HUES64 (cell line): ENCODE results near the gene TLE3.

Source experiments
- H3K27ac ChIP-seq: 2 replicates; pipeline ENCODE4 v1.7.0; 2013; ENCODE audit warnings: low read depth, low read length, inconsistent platforms
- H3K27me3 ChIP-seq: 2 replicates; pipeline ENCODE4 v1.6.1; 2013; ENCODE audit warnings: mild to moderate bottlenecking, low read length; ENCODE audit not compliant: insufficient read depth
- H3K36me3 ChIP-seq: 2 replicates; pipeline ENCODE4 v1.6.1; 2013; ENCODE audit warnings: mild to moderate bottlenecking, low read length; ENCODE audit not compliant: insufficient read depth
- H3K4me1 ChIP-seq: 2 replicates; pipeline ENCODE4 v1.6.1; 2013; ENCODE audit warnings: mild to moderate bottlenecking, low read length, moderate library complexity; ENCODE audit not compliant: insufficient read depth
- H3K4me3 ChIP-seq: 2 replicates; pipeline ENCODE4 v1.5.1; 2013; ENCODE audit warnings: mild to moderate bottlenecking, low read length, moderate library complexity
- H3K9ac ChIP-seq: 2 replicates; pipeline ENCODE4 v1.6.1; 2013; ENCODE audit warnings: mild to moderate bottlenecking, low read depth, low read length
- H3K9me3 ChIP-seq: 2 replicates; pipeline ENCODE4 v1.6.1; 2013; ENCODE audit warnings: low read depth, low read length; ENCODE audit not compliant: insufficient read depth
- WGBS: fragments of 150-250, 120-280 bp; methylation state at CpG from one replicate; pipeline ENCODE4 v1.1.7; 2013; ENCODE audit warnings: missing lambda C conversion rate; 5-methylcytosine and 5-hydroxymethylcytosine counted together

Gene TLE3

DNA sequence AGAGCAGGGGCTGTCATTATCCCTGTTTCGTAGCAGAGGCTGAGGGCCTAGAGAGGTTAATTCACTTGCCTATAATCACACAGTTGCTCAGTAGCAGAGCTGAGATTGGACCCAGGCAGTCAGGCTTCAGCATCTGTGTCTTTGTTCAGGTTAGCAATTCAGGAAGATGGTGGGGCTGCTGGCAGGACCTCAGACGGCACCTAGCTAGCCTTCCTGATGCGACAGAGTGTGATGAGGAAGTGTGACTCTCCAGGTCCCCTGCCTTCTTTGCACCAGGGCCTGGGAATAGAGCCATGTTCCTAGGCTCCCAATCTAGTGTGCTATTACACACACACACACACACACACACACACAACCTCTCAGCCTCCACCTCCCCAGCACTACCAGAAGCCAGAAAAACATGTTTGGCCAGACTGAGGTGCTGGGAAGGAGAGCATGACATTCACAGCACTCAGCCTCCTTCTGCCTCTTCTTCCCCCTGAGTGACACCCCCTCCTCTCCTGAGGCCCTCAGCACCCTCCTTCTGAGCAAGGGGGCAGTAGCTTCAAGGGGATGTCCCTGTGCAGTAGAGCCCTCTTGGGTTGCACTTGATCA, 88.9 kb downstream of the TLE3 start:
- H3K4me1 ChIP-seq = no peaks in the 10 kb centered on the region
- WGBS = 88% methylated on average over 3 of the region's 3 CpGs
- no peak overlapping the region for H3K4me3 ChIP-seq
- no peaks in the 10 kb centered on the region for H3K36me3 ChIP-seq
- H3K9me3 ChIP-seq = no peaks in the 10 kb centered on the region
- no peak overlapping the region for H3K27ac ChIP-seq
- H3K9ac ChIP-seq = no peak overlapping the region
- 0 out of 2 replicates have a peak, but pooled peaks cover 3% of the 10 kb centered on the region for H3K27me3 ChIP-seq

DNA sequence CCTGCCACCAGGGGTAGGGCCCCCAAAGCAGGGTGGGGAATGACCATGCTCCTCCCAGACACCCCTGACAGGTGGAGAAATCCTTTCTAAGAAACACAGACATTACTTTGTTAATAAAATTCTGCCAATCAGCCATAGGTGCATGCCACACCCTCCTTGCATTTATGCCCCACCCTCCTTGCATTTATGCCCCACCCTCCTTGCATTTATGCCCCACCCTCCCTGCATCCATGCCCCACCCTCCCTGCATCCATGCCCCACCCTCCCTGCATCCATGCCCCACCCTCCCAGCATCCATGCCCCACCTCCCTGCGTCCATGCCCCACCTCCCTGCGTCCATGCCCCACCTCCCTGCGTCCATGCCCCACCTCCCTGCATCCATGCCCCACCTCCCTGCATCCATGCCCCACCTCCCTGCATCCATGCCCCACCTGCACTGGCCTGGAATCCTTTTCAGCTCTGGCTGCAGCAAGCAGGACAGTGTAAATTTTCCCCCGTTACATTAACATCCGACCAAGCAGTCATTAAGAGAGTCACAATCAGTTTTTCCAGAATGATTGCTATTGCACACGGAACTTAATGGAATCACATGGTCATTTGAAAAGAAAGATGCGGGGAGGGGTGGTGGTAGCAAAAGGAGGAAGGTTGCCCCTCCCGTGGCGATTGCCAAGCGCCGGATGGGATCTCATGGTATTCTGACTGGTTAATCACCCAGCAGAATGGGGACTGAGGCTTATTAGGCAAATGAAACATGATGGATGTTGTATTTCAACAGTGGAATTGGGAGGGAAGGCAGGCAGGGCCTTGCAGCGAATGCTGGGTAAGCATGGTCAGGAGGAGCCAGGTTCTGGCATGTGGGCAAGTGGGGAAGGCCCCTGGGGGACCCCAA, 91.2 kb downstream of the TLE3 start:
- Histone ChIP-seq H3K36me3 (no peaks in the 10 kb centered on the region), H3K9ac (no peak overlapping the region), H3K9me3 (peaks cover 9% of the 10 kb centered on the region), H3K4me1 (no peaks in the 10 kb centered on the region), H3K27ac (no peak overlapping the region), H3K4me3 (no peak overlapping the region), H3K27me3 (0 out of 2 replicates have a peak, but pooled peaks cover 3% of the 10 kb centered on the region)
- WGBS = 93% methylated on average over 12 of the region's 12 CpGs

DNA sequence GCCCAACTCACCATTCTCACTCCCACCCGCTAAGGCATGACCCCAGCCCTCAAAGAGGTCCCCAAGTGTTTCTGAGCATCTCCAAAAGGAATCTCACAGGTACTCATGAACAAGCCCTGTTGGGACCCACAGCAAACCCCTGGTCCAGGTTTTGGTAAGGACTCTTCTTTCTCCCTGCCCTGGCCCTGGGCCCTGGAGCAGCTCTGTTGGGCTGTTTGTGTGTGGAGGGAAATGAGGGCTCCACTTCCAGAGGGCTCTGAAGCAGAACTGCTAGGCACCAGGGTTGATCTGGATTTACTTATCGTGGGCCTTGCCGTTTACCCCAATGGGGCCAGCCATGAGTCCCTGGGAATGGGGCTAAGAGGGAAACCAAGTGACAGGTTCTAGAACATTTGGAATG, 92.9 kb downstream of the TLE3 start:
- Histone ChIP-seq H3K27ac (no peak overlapping the region), H3K4me3 (no peak overlapping the region), H3K36me3 (no peaks in the 10 kb centered on the region), H3K27me3 (0 out of 2 replicates have a peak, but pooled peaks cover 3% of the 10 kb centered on the region), H3K4me1 (no peaks in the 10 kb centered on the region), H3K9me3 (peaks cover 9% of the 10 kb centered on the region), H3K9ac (no peak overlapping the region)
- WGBS = 95% methylated on average over 3 of the region's 3 CpGs

DNA sequence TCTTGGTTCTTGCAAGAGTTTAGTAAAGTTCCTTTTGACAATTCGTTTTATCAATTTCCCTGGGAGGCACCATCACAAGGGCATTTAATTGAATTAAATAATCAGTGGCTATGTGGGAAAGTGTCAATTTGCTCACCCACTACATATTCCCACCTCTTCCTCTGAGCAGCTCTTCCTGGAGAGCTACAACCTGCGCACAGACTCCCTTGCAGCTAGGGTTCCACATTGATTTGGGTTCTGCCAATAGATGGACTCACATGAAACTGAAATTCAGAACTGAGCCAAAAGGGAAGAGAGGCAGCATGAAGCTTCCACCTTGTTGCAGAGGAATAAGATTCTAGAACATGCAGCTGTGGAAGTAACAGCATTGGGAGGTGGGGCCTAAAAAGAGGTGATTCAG, 94.8 kb downstream of the TLE3 start:
- WGBS = 96% methylated on average over 1 of the region's 2 CpGs
- Histone ChIP-seq H3K9me3 (peaks cover 9% of the 10 kb centered on the region), H3K27ac (no peak overlapping the region), H3K4me1 (no peaks in the 10 kb centered on the region), H3K27me3 (0 out of 2 replicates have a peak, but pooled peaks cover 3% of the 10 kb centered on the region), H3K9ac (no peak overlapping the region), H3K4me3 (no peak overlapping the region), H3K36me3 (no peaks in the 10 kb centered on the region)

DNA sequence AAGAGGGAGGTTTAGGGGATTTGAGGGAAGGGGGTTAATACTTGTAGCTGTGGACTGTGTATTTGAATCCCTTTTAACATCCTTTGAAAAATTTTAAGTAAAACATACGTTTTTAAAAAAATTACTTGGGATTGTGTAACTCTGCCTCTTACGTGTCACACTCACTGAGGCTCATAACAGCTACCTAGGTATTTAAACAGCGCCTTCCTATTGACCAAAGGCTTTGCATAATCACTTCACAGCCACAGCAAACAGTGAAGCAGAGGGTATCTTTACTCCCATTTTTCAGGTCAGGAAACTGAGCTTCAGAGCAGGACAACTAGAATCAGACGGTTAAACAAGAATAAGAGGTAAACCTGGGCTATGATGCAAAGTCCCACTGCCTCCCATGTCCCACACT, 95.9 kb downstream of the TLE3 start:
- 77% methylated on average over 4 of the region's 4 CpGs for WGBS
- H3K4me1 ChIP-seq = no peaks in the 10 kb centered on the region
- no peak overlapping the region for H3K9ac ChIP-seq

DNA sequence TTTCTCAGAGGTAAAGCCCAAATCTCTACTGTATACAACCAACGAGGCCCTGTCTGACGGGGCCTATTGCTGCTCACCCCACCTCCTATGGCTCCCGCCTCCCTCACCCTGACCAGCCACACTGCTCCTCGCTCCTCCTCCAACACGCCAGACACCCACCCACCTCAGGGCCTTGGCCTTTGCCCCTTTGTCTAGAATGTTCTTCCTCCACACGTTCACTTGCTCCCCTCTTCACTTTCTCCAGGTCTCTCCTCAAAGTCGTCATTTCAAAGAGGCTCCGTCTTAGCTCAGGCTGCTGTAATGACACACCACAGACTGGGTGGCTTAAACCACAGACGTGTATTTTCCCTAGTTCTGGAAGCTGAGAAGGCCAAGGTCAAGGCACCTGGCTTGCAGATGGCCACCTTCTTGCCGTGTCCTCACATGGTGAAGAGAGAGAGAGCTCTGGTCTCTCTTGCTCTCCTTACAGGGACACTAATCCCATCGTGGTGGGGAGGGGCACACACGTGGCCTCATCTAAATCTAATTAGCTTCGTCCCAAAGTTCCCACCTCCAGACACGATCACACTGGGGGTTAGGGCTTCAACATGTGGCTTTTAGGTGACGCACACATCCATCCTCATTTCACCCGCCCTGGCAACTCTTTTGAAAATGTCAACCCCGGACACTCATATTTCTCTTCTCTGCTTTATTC, 98.2 kb downstream of the TLE3 start:
- H3K27me3 ChIP-seq = no peaks in the 10 kb centered on the region
- H3K9ac ChIP-seq = no peak overlapping the region
- no peaks in the 10 kb centered on the region for H3K4me1 ChIP-seq
- no peak overlapping the region for H3K27ac ChIP-seq
- peaks cover 9% of the 10 kb centered on the region for H3K9me3 ChIP-seq
- H3K4me3 ChIP-seq = no peak overlapping the region
- H3K36me3 ChIP-seq = no peaks in the 10 kb centered on the region
- WGBS = 87% methylated on average over 17 of the region's 17 CpGs

More for the DNA sequence above, 95.9 kb downstream of the TLE3 start:
- Histone ChIP-seq H3K36me3 (no peaks in the 10 kb centered on the region), H3K4me3 (no peak overlapping the region), H3K9me3 (peaks cover 9% of the 10 kb centered on the region), H3K27me3 (no peaks in the 10 kb centered on the region), H3K27ac (no peak overlapping the region)

DNA sequence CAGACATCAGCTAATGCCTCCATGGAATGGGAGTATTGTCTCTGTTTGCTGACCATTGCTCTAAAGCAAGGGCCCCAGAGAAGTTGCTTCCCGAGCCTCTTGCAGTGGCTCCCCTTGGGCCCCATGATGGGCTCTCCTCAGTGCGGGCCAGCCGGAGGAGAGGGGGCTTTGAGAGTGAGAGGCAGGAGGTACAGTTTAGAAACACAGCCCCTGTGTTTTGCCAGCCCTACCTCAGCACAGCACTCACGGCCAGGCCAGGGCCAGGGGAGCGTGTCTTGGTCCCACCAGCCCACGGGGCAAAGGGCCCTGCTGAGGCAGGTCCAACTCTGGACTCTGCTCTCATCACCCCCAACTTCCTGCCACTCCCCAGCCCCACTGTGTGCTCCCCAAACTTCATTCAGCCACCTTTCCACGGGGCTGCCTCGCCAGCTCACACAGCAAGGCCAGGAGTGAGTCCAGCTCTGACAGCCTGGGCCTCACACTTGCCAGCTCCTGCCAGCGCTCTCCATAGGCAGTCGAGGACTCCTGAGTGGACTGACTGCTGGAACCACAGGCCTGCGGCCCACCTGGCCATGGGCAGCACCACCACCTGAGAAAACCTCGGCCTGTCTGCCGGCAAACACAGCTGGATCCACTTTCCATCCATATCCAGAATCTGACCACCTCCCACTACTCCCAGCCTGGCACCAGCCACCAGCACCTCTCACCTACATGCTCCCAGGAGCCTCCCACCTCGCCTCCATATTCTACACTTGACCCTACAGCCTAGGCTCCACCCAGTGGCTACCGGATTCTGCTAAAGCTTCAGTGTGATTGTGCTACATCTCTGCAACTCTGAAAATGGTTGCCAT, 99.0 kb downstream of the TLE3 start:
- Histone ChIP-seq H3K9me3 (peaks cover 9% of the 10 kb centered on the region), H3K4me3 (no peak overlapping the region), H3K4me1 (no peaks in the 10 kb centered on the region), H3K27ac (no peak overlapping the region), H3K36me3 (no peaks in the 10 kb centered on the region), H3K27me3 (no peaks in the 10 kb centered on the region), H3K9ac (no peak overlapping the region)
- WGBS = 87% methylated on average over 15 of the region's 15 CpGs

DNA sequence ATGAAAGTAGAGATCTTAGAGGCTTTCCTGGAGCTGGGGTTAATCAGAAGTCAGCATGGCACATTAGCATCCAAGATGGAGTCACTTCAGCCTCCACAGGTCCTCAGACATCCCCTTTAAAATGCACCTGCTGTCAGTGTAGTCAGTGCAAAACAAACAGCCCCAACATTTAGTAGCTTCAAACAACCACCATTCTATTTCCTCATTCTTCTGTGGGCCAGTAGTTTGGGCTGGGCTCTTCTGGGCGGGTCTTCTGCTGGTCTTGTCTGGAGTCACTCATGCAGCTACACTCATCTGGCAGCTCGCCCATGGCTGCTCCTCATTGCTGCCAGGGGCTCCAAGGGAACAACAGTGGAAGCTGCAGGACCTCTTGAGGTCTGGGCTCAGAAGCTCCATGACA, 99.9 kb downstream of the TLE3 start:
- Histone ChIP-seq H3K4me1 (no peaks in the 10 kb centered on the region), H3K9me3 (peaks cover 4% of the 10 kb centered on the region), H3K27me3 (no peaks in the 10 kb centered on the region), H3K9ac (no peak overlapping the region), H3K36me3 (no peaks in the 10 kb centered on the region), H3K4me3 (no peak overlapping the region), H3K27ac (no peak overlapping the region)
- 92% methylated on average over 2 of the region's 2 CpGs for WGBS
